HL-60 (cell line): ENCODE data around the gene AHI1.

Source experiments
- TF ChIP-seq, protein P1 (sequence below): IDR thresholded peaks from one replicate; pipeline ENCODE4 v1.5.1; 2011; ENCODE audit warnings: low read length, control low read depth, inconsistent platforms; ENCODE audit not compliant: insufficient read depth
- TF ChIP-seq, protein P2 (sequence below): IDR thresholded peaks from 2 replicates; pipeline ENCODE4 v1.6.1; 2012; ENCODE audit warnings: low read depth; ENCODE audit not compliant: insufficient replicate concordance

DNA sequence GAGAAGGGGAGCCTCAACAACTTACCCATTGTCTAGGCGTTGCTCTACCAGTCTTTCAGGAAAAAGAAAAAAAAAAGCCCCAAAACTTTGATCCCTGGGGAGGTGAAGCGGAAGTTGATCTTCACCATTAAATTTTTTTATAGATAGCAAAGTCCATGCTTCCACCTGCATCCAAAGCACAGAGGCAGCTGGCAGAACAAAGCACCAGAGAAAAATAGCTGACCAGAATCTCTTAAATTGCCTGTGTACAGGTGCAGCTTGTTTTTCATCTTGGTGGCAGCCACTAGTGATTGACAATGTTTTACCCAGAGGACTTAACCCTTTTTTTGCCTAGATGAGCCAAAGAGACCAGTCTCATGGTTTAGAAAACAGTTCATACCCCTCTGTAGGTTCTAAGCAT, 230.5 kb downstream of the AHI1 start:
- TF ChIP-seq, protein P1, sequence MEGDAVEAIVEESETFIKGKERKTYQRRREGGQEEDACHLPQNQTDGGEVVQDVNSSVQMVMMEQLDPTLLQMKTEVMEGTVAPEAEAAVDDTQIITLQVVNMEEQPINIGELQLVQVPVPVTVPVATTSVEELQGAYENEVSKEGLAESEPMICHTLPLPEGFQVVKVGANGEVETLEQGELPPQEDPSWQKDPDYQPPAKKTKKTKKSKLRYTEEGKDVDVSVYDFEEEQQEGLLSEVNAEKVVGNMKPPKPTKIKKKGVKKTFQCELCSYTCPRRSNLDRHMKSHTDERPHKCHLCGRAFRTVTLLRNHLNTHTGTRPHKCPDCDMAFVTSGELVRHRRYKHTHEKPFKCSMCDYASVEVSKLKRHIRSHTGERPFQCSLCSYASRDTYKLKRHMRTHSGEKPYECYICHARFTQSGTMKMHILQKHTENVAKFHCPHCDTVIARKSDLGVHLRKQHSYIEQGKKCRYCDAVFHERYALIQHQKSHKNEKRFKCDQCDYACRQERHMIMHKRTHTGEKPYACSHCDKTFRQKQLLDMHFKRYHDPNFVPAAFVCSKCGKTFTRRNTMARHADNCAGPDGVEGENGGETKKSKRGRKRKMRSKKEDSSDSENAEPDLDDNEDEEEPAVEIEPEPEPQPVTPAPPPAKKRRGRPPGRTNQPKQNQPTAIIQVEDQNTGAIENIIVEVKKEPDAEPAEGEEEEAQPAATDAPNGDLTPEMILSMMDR, result no peak
- TF ChIP-seq, protein P2, sequence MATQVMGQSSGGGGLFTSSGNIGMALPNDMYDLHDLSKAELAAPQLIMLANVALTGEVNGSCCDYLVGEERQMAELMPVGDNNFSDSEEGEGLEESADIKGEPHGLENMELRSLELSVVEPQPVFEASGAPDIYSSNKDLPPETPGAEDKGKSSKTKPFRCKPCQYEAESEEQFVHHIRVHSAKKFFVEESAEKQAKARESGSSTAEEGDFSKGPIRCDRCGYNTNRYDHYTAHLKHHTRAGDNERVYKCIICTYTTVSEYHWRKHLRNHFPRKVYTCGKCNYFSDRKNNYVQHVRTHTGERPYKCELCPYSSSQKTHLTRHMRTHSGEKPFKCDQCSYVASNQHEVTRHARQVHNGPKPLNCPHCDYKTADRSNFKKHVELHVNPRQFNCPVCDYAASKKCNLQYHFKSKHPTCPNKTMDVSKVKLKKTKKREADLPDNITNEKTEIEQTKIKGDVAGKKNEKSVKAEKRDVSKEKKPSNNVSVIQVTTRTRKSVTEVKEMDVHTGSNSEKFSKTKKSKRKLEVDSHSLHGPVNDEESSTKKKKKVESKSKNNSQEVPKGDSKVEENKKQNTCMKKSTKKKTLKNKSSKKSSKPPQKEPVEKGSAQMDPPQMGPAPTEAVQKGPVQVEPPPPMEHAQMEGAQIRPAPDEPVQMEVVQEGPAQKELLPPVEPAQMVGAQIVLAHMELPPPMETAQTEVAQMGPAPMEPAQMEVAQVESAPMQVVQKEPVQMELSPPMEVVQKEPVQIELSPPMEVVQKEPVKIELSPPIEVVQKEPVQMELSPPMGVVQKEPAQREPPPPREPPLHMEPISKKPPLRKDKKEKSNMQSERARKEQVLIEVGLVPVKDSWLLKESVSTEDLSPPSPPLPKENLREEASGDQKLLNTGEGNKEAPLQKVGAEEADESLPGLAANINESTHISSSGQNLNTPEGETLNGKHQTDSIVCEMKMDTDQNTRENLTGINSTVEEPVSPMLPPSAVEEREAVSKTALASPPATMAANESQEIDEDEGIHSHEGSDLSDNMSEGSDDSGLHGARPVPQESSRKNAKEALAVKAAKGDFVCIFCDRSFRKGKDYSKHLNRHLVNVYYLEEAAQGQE, result no peak
